H9 (cell line): ENCODE results near the gene SLC16A7. TPM values are rescaled to one million over a fixed set of nuclear protein-coding genes. Genes with fewer than 3 reads are reported as not detected.

ENCODE experiments used
- DNase-seq: peaks from one replicate; pipeline ENCODE4 v3.0.0-alpha.2; 2017
- H2AFZ ChIP-seq: one replicate; pipeline ENCODE4 v1.6.1; 2013; ENCODE audit warnings: mild to moderate bottlenecking, low read length, control low read depth, moderate library complexity
- H2AK5ac ChIP-seq: 2 replicates; pipeline ENCODE4 v1.6.1; 2013; ENCODE audit warnings: low read length, control low read depth, mixed read lengths; ENCODE audit not compliant: insufficient read length
- H2BK120ac ChIP-seq: one replicate; pipeline ENCODE4 v1.6.1; 2013; ENCODE audit warnings: low read depth, mild to moderate bottlenecking, low read length, control low read depth, inconsistent platforms; ENCODE audit not compliant: poor library complexity, severe bottlenecking
- H2BK12ac ChIP-seq: 2 replicates; pipeline ENCODE4 v1.6.1; 2013; ENCODE audit warnings: low read length, control low read depth, mixed read lengths, low read depth; ENCODE audit not compliant: insufficient read length
- H2BK15ac ChIP-seq: 2 replicates; pipeline ENCODE4 v1.6.1; 2013; ENCODE audit warnings: low read depth, low read length, control low read depth
- H2BK20ac ChIP-seq: one replicate; pipeline ENCODE4 v1.6.1; 2013; ENCODE audit warnings: low read depth, mild to moderate bottlenecking, low read length, control low read depth, inconsistent platforms; ENCODE audit not compliant: poor library complexity, severe bottlenecking
- H2BK5ac ChIP-seq: 2 replicates; pipeline ENCODE4 v1.6.1; 2013; ENCODE audit warnings: low read length, control low read depth, mixed read lengths; ENCODE audit not compliant: insufficient read length
- H3K14ac ChIP-seq: 2 replicates; pipeline ENCODE4 v1.6.1; 2013; ENCODE audit warnings: low read length, control low read depth; ENCODE audit not compliant: insufficient read depth
- H3K18ac ChIP-seq: 2 replicates; pipeline ENCODE4 v1.6.1; 2013; ENCODE audit warnings: low read depth, mild to moderate bottlenecking, mixed read lengths, low read length, control low read depth; ENCODE audit not compliant: insufficient read length
- H3K23ac ChIP-seq: 2 replicates; pipeline ENCODE4 v1.6.1; 2013; ENCODE audit warnings: low read length, control low read depth, mixed read lengths, low read depth; ENCODE audit not compliant: insufficient read length
- H3K23me2 ChIP-seq: 2 replicates; pipeline ENCODE4 v1.6.1; 2013; ENCODE audit warnings: low read depth, mild to moderate bottlenecking, mixed read lengths, low read length, control low read depth; ENCODE audit not compliant: insufficient read length, poor library complexity, severe bottlenecking
- H3K27ac ChIP-seq: 2 replicates; pipeline ENCODE4 v1.5.1; 2013; ENCODE audit warnings: low read length, control low read depth, mixed read lengths, low read depth; ENCODE audit not compliant: insufficient read length
- H3K27me3 ChIP-seq: 2 replicates; pipeline ENCODE4 v1.6.1; 2013; ENCODE audit warnings: low read length, control low read depth, inconsistent platforms; ENCODE audit not compliant: insufficient read depth
- H3K4ac ChIP-seq: 2 replicates; pipeline ENCODE4 v1.6.1; 2013; ENCODE audit warnings: low read depth, mild to moderate bottlenecking, control low read depth, inconsistent platforms, low read length, moderate library complexity
- H3K4me1 ChIP-seq: 2 replicates; pipeline ENCODE4 v1.6.1; 2013; ENCODE audit warnings: low read length, control low read depth, inconsistent platforms; ENCODE audit not compliant: insufficient read depth
- H3K4me2 ChIP-seq: 2 replicates; pipeline ENCODE4 v1.6.1; 2013; ENCODE audit warnings: low read length, control low read depth, mixed read lengths; ENCODE audit not compliant: insufficient read length, insufficient read depth
- H3K56ac ChIP-seq: 2 replicates; pipeline ENCODE4 v1.6.1; 2013; ENCODE audit warnings: low read depth, mild to moderate bottlenecking, mixed read lengths, low read length, control low read depth; ENCODE audit not compliant: insufficient read length
- H3K79me1 ChIP-seq: 2 replicates; pipeline ENCODE4 v1.6.1; 2013; ENCODE audit warnings: low read depth, mild to moderate bottlenecking, moderate library complexity, low read length, control low read depth, inconsistent platforms; ENCODE audit not compliant: insufficient read depth, poor library complexity, severe bottlenecking
- H3K79me2 ChIP-seq: 2 replicates; pipeline ENCODE4 v1.6.1; 2013; ENCODE audit warnings: low read length, control low read depth, inconsistent platforms; ENCODE audit not compliant: insufficient read depth
- H3K9ac ChIP-seq: 2 replicates; pipeline ENCODE4 v1.6.1; 2013; ENCODE audit warnings: low read length, control low read depth, mixed read lengths; ENCODE audit not compliant: insufficient read length; ENCODE audit errors: extremely low read depth
- H3K9me3 ChIP-seq: one replicate; pipeline ENCODE4 v1.6.1; 2013; ENCODE audit warnings: low read depth, low read length, inconsistent platforms; ENCODE audit not compliant: control insufficient read depth
- H3T11ph ChIP-seq: one replicate; pipeline ENCODE4 v1.6.1; 2013; ENCODE audit warnings: mild to moderate bottlenecking, low read length, control low read depth, inconsistent platforms
- H4K20me1 ChIP-seq: one replicate; pipeline ENCODE4 v1.6.1; 2013; ENCODE audit not compliant: control insufficient read depth, insufficient read length, insufficient read depth
- H4K5ac ChIP-seq: 2 replicates; pipeline ENCODE4 v1.6.1; 2013; ENCODE audit warnings: low read depth, mild to moderate bottlenecking, mixed read lengths, low read length, control low read depth; ENCODE audit not compliant: insufficient read length
- H4K8ac ChIP-seq: replicated peaks from 2 replicates; pipeline ENCODE4 v1.6.1; 2013; ENCODE audit warnings: low read length, control low read depth, mixed read lengths, low read depth; ENCODE audit not compliant: insufficient read length
- H4K91ac ChIP-seq: 2 replicates; pipeline ENCODE4 v1.6.1; 2013; ENCODE audit warnings: low read depth, mild to moderate bottlenecking, moderate library complexity, mixed read lengths, low read length, control low read depth; ENCODE audit not compliant: insufficient read length
- H3K27ac Mint-ChIP-seq, 3 experiments: 2 replicates in 2 of 3; 3 replicates in 1 of 3; pipeline ENCODE4 v1.8.0; 2020 to 2021; ENCODE audit warnings: mixed read lengths in 3 of 3, mild to moderate bottlenecking in 1 of 3, moderate library complexity in 1 of 3
- H3K27me3 Mint-ChIP-seq: 2 replicates; pipeline ENCODE4 v1.8.0; 2021; ENCODE audit warnings: low read depth, mild to moderate bottlenecking, moderate library complexity, mixed read lengths
- H3K36me3 Mint-ChIP-seq, 3 experiments: 2 replicates in 2 of 3; 3 replicates in 1 of 3; pipeline ENCODE4 v1.8.0; 2020 to 2021; ENCODE audit warnings: low read depth in 3 of 3, mixed read lengths in 3 of 3; ENCODE audit not compliant: insufficient read depth in 1 of 3
- H3K4me1 Mint-ChIP-seq, 2 experiments: 2 replicates each; pipeline ENCODE4 v1.8.0; 2020; ENCODE audit warnings: mixed read lengths in 2 of 2
- H3K4me3 Mint-ChIP-seq, 2 experiments: 2 replicates in 1 of 2; 3 replicates in 1 of 2; pipeline ENCODE4 v1.8.0; 2020 to 2021; ENCODE audit warnings: mild to moderate bottlenecking in 2 of 2, mixed read lengths in 2 of 2, moderate library complexity in 1 of 2
- H3K9me3 Mint-ChIP-seq, 2 experiments: 2 replicates in 1 of 2; 3 replicates in 1 of 2; pipeline ENCODE4 v1.8.0; 2020; ENCODE audit warnings: mild to moderate bottlenecking in 2 of 2, mixed read lengths in 2 of 2, moderate library complexity in 1 of 2
- WGBS: extraction: QIAGEN DNeasy Blood & Tissue Kit; methylation state at CpG from one replicate; pipeline ENCODE4 v1.1.7; 2013; ENCODE audit warnings: missing lambda C conversion rate, low lambda C conversion rate, mixed read lengths; ENCODE audit not compliant: insufficient read length; ENCODE audit errors: extremely low coverage; 5-methylcytosine and 5-hydroxymethylcytosine counted together
- total RNA-seq: library from RNA; stranded (reverse); gene quantifications from 2 replicates; pipeline ENCODE4 v1.2.1, GENCODE V29; 2021
- TF ChIP-seq, protein P1 (sequence below): fragments of 200-600 bp; sonication (generic); conservative IDR thresholded peaks from 3 replicates; pipeline ENCODE4 v1.8.0; 2021; ENCODE audit warnings: antibody characterized with exemption, mild to moderate bottlenecking

Gene SLC16A7
- total RNA-seq, 1 experiment from 2014 or later, result 2.2 TPM

DNA sequence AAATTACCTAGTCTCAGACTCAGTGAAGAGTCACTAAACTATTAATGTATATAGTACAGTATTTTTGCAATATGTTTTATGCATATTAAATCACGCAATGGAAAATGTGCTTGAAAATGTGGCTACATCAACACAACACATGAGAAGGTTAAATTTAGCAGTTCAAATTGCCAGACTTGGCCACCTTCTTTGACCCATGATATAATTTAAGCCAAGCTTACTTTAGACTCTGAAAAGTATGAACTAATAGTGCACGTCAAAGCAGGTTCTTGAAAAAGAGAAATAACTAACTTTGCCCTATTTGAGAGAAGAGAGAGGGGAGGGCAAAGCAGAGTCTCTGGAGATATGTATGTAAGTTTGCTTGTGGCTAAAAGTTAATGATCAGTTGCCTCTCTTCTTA, 68.7 kb downstream of the SLC16A7 start:
- Histone ChIP-seq H3K4me2 (no peak overlapping the region), H4K91ac (no peak overlapping the region), H2BK5ac (no peak overlapping the region), H2AK5ac (no peak overlapping the region), H4K20me1 (no peaks in the 10 kb centered on the region), H3K23ac (no peak overlapping the region), H3K9ac (no peak overlapping the region), H3K4me1 (no peaks in the 10 kb centered on the region), H3K18ac (no peak overlapping the region), H4K5ac (no peak overlapping the region), H2BK20ac (no peak overlapping the region), H4K8ac (no peak overlapping the region), H3T11ph (no peak overlapping the region), H3K56ac (no peak overlapping the region), H2BK15ac (no peak overlapping the region), H3K79me2 (no peaks in the 10 kb centered on the region), H2AFZ (no peak overlapping the region), H3K79me1 (no peaks in the 10 kb centered on the region), H3K27ac (no peak overlapping the region), H3K27me3 (no peaks in the 10 kb centered on the region), H3K14ac (no peak overlapping the region), H3K4ac (no peak overlapping the region), H3K9me3 (no peaks in the 10 kb centered on the region), H2BK120ac (no peak overlapping the region), H3K23me2 (no peaks in the 10 kb centered on the region), H2BK12ac (no peak overlapping the region)
- no peaks in the 10 kb centered on the region for H3K4me1 Mint-ChIP-seq
- H3K27me3 Mint-ChIP-seq, result no peaks in the 10 kb centered on the region
- DNase-seq, result no peak
- TF ChIP-seq, protein P1, sequence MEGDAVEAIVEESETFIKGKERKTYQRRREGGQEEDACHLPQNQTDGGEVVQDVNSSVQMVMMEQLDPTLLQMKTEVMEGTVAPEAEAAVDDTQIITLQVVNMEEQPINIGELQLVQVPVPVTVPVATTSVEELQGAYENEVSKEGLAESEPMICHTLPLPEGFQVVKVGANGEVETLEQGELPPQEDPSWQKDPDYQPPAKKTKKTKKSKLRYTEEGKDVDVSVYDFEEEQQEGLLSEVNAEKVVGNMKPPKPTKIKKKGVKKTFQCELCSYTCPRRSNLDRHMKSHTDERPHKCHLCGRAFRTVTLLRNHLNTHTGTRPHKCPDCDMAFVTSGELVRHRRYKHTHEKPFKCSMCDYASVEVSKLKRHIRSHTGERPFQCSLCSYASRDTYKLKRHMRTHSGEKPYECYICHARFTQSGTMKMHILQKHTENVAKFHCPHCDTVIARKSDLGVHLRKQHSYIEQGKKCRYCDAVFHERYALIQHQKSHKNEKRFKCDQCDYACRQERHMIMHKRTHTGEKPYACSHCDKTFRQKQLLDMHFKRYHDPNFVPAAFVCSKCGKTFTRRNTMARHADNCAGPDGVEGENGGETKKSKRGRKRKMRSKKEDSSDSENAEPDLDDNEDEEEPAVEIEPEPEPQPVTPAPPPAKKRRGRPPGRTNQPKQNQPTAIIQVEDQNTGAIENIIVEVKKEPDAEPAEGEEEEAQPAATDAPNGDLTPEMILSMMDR, result no peak
- H3K36me3 Mint-ChIP-seq, result peaks cover 14 to 22% (median 16%) of the 10 kb centered on the region in 3 experiments
- no peak overlapping the region for H3K4me3 Mint-ChIP-seq
- H3K27ac Mint-ChIP-seq, result no peak overlapping the region
- no CpG with 5 or more reads among the region's 2 CpGs for WGBS
- H3K9me3 Mint-ChIP-seq, result peaks cover 26 to 33% of the 10 kb centered on the region in 2 experiments
